ENCODE data around the gene TSKU.
"Not testable (repeated sequence)": the region's sequence is repeated elsewhere in the genome, so short reads cannot be mapped to it uniquely, and the experiment has no call there.

Gene TSKU

GRCh38 chr11:76803023-76803422 lies 19.9 kb downstream of the TSKU start:
- no peak for DNase-seq

GRCh38 chr11:76803811-76804600 lies 20.9 kb downstream of the TSKU start:
- DNase-seq = no peak

- DNase-seq = no peak
These were observed 22.2 kb downstream of the TSKU start for GRCh38 chr11:76805206-76805913.

GRCh38 chr11:76806131-76806530 lies 23.0 kb downstream of the TSKU start:
- no peak for DNase-seq

GRCh38 chr11:76806608-76807205 lies 23.6 kb downstream of the TSKU start:
- no peak for DNase-seq

GRCh38 chr11:76807206-76807875 lies 24.2 kb downstream of the TSKU start:
- DNase-seq = peak; percentile 8

- no peak for DNase-seq
These were observed 25.0 kb downstream of the TSKU start for GRCh38 chr11:76808171-76808570.

- DNase-seq = no peak
These were observed 25.8 kb downstream of the TSKU start for GRCh38 chr11:76808996-76809395.

GRCh38 chr11:76810151-76810853 lies 27.1 kb downstream of the TSKU start:
- no peak for DNase-seq

- DNase-seq = no peak
These were observed 28.1 kb downstream of the TSKU start for GRCh38 chr11:76811259-76811658.

GRCh38 chr11:76814414-76814813 lies 31.3 kb downstream of the TSKU start:
- DNase-seq = no peak

- DNase-seq = not testable (repeated sequence)
These were observed 32.5 kb downstream of the TSKU start for GRCh38 chr11:76815678-76816077.

GRCh38 chr11:76820184-76820566 lies 37.0 kb downstream of the TSKU start:
- no peak for DNase-seq

- not testable (repeated sequence) for DNase-seq
These were observed 38.2 kb downstream of the TSKU start for GRCh38 chr11:76821396-76821795.

- DNase-seq = no peak
These were observed 39.2 kb downstream of the TSKU start for GRCh38 chr11:76822406-76822805.

- DNase-seq = no peak
These were observed 40.4 kb downstream of the TSKU start for GRCh38 chr11:76823481-76824028.

GRCh38 chr11:76824083-76824939 lies 41.2 kb downstream of the TSKU start:
- DNase-seq = no peak

- no peak for DNase-seq
These were observed 42.0 kb downstream of the TSKU start for GRCh38 chr11:76824980-76825725.

GRCh38 chr11:76825726-76826396 lies 42.7 kb downstream of the TSKU start:
- no peak for DNase-seq

GRCh38 chr11:76826508-76826907 lies 43.4 kb downstream of the TSKU start:
- DNase-seq = not testable (repeated sequence)

Data from NCI-H2171 treated with DMSO at 0.1 percent for 48 hours (cell line).